Body of pancreas (tissue), 4 donors: ENCODE results near the gene RABAC1.

Experiments used
- POLR2A ChIP-seq, 3 donors: fragments of 450-650 bp; IDR thresholded peaks; one replicate each; pipeline ENCODE4 v1.6.1; 2016; ENCODE audit warnings: antibody characterized with exemption in 3 of 3, mild to moderate bottlenecking in 2 of 3
- TF ChIP-seq, protein P1 (sequence below), 7 experiments: fragments of 450-650 bp in 4 of 7; fragments of 200-600 bp in 3 of 7; sonication (generic) in 3 of 7; IDR thresholded peaks; one replicate each; pipeline ENCODE4 v1.5.1; 2016 to 2019; ENCODE audit warnings: antibody characterized with exemption in 7 of 7

DNA sequence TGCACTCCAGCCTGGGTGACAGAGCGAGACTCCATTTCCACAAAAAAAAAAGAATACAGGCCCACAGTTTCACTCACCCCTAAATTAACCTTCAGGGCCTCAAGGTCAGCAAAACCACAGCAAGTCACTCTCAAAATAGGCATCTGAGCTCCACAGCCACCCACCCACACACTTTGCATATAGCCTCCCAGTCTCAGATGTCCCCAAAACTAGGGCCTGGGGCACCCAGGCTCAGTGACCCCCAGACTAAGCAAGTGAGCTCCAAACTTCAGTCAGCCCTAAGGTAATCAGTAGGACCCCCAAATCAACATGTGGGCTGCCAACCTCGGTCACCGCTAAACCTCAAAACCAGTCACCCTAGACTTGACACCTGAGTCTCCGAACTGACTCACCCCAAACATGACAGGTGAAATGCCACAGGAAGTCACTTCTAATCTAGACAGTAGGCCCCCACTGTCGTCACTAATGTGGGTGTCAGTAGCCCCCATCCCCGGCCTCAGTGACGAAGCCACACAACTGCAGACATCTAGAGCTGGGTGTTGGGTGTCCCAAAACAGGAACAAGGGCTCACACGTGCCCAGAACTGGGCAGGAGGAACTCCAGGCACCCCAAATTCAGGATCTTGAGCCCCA lies 13.9 kb downstream of the RABAC1 start:
- TF ChIP-seq POLR2A (IDR thresholded peaks at IDR 0.05) = no peak
- TF ChIP-seq, protein P1, sequence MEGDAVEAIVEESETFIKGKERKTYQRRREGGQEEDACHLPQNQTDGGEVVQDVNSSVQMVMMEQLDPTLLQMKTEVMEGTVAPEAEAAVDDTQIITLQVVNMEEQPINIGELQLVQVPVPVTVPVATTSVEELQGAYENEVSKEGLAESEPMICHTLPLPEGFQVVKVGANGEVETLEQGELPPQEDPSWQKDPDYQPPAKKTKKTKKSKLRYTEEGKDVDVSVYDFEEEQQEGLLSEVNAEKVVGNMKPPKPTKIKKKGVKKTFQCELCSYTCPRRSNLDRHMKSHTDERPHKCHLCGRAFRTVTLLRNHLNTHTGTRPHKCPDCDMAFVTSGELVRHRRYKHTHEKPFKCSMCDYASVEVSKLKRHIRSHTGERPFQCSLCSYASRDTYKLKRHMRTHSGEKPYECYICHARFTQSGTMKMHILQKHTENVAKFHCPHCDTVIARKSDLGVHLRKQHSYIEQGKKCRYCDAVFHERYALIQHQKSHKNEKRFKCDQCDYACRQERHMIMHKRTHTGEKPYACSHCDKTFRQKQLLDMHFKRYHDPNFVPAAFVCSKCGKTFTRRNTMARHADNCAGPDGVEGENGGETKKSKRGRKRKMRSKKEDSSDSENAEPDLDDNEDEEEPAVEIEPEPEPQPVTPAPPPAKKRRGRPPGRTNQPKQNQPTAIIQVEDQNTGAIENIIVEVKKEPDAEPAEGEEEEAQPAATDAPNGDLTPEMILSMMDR (IDR thresholded peaks at IDR 0.05) = no peak
